Psoas muscle (tissue), 8 donors: ENCODE data around the gene SCAF11. TPM values are rescaled to one million over a fixed set of nuclear protein-coding genes. Genes with fewer than 3 reads are reported as not detected.
A peak's percentile ranks its signal among the peaks of the same experiment; 100 is the strongest.

ENCODE experiments used
- ATAC-seq, 4 donors: fragments of 200-7000 bp; cut with Tn5 transposase; one replicate each; pipeline ENCODE4 v1.9.1; 2020; ENCODE audit warnings: moderate library complexity in 3 of 4, mild to moderate bottlenecking in 2 of 4
- DNase-seq, 2 donors: peaks; one replicate each; pipeline ENCODE4 v3.0.0-alpha.2; 2020
- H3K27ac ChIP-seq: fragments of 200-600 bp; one replicate; pipeline ENCODE4 v1.8.0; 2022
- H3K27me3 ChIP-seq, 3 donors: fragments of 200-600 bp in 1 of 3; one replicate each; pipeline versions ENCODE4 v1.6.1 to v1.8.0; 2013 to 2022; ENCODE audit warnings: low read length in 2 of 3, mild to moderate bottlenecking in 2 of 3, moderate library complexity in 1 of 3; ENCODE audit not compliant: insufficient read depth in 3 of 3
- H3K36me3 ChIP-seq, 2 donors: fragments of 200-600 bp in 1 of 2; one replicate each; pipeline versions ENCODE4 v1.6.1 to v1.8.0; 2013 to 2022; ENCODE audit warnings: low read depth in 1 of 2, mild to moderate bottlenecking in 1 of 2, moderate library complexity in 1 of 2; ENCODE audit not compliant: insufficient read depth in 1 of 2
- H3K4me1 ChIP-seq: fragments of 200-600 bp; one replicate; pipeline ENCODE4 v1.8.0; 2022
- H3K4me3 ChIP-seq: fragments of 200-600 bp; one replicate; pipeline ENCODE4 v1.8.0; 2022; ENCODE audit warnings: mild to moderate bottlenecking
- H3K9me3 ChIP-seq: fragments of 200-600 bp; one replicate; pipeline ENCODE4 v1.8.0; 2022
- CTCF ChIP-seq: fragments of 200-600 bp; IDR thresholded peaks from one replicate; pipeline ENCODE4 v1.8.0; 2022; ENCODE audit warnings: antibody characterized with exemption
- WGBS, 3 donors: extraction: QIAGEN DNeasy Blood & Tissue Kit; methylation state at CpG; one replicate each; pipeline versions ENCODE4 v1.1.6 to v1.1.7; 2013; 5-methylcytosine and 5-hydroxymethylcytosine counted together
- intact Hi-C, 2 donors: fragments of 100-400 bp; cut with DNase I; formaldehyde crosslinking; loops; one replicate each; pipeline versions ENCODE4 v1.11.0 to v1.14.2; 2022
- polyA plus RNA-seq, 3 donors: library from polyadenylated mRNA; stranded (reverse); fragments of 200-250 nt; gene quantifications; one replicate each; pipeline ENCODE4 v1.2.3, GENCODE V29; 2013
- total RNA-seq, 4 donors: library from RNA; stranded (reverse); fragmentation: NEBNext Ultra II Directional in 2 of 4; extraction: Animal tissue kit (Norgen Biotek cat#: 25700) in 2 of 4; gene quantifications; one replicate each; pipeline versions ENCODE4 v1.2.1 to v1.2.4, GENCODE V29; 2021 to 2023
- donor health status: healthy with polysubstance abuse.
- donor health status: DM: no; HTN: no; CAD: no; lungs with moderate emphysema.
- donor health status: Bipolar disorder and iron deficiency.
- donor health status: healthy.
- donor health status: DM: yes; HTN: yes; CAD: no.
- donor health status: DM: no; HTN: no; CAD: no.
- donor health status: DM: no; HTN: no; CAD: no.
- donor health status: DM: yes; HTN: yes; CAD: no.

SCAF11 gene
- total and polyA plus RNA-seq, 7 donors: 28.5 to 90.0 (median 63.5) TPM

GRCh38 chr12:45978108-45978507 lies 12.3 kb downstream of the SCAF11 start:
- Histone ChIP-seq H3K9me3 (no peaks in the 10 kb centered on the region), H3K27me3 (no peaks in the 10 kb centered on the region), H3K4me1 (peaks cover 97% of the 10 kb centered on the region), H3K36me3 (no peaks in the 10 kb centered on the region), H3K27ac (no peak overlapping the region), H3K4me3 (no peak overlapping the region)
- ATAC-seq: no peak
- no peak for TF ChIP-seq CTCF
- no peak for DNase-seq
- WGBS, 3 donors: 74 to 83% (median 79%) methylated on average over 2 of the region's 2 CpGs
- intact Hi-C loops: no loop called here

DNA sequence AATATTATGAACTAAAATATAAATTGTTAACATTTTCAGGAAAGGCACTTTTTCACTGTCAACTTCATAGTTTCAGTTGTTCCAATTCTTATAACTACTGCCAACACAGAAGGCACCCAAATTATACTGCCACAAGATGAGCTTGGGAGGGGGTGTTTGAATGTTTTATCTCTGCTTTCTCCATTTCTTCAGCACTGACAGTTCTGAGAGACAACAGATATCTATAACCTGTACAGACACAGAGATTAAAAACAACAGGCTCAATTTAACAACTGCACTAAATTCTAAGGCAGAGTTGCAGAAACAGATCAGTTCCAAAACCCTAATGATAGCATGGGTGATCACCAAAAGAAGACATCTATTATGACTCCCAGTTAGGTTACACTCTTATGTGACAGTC lies 12.8 kb downstream of the SCAF11 start:
- ATAC-seq: no peak
- no peak for DNase-seq
- Histone ChIP-seq H3K9me3 (no peaks in the 10 kb centered on the region), H3K27ac (no peak overlapping the region), H3K4me1 (peaks cover 93% of the 10 kb centered on the region), H3K27me3 (no peaks in the 10 kb centered on the region), H3K4me3 (no peak overlapping the region), H3K36me3 (no peaks in the 10 kb centered on the region)
- TF ChIP-seq CTCF: no peak
- intact Hi-C loops: no loop called here

- ATAC-seq (peak in 3 of 4 donors; percentile 60 to 76 (median 73)), DNase-seq (no peak)
- intact Hi-C loops: no loop called here
- Histone ChIP-seq H3K27me3 (no peaks in the 10 kb centered on the region), H3K9me3 (no peaks in the 10 kb centered on the region), H3K27ac (peak overlapping the region; percentile 26), H3K4me1 (peaks cover 87% of the 10 kb centered on the region), H3K4me3 (no peak overlapping the region), H3K36me3 (peaks cover 0 to 2% of the 10 kb centered on the region in 2 donors)
- no peak for TF ChIP-seq CTCF
- 74 to 91% (median 75%) methylated on average over 6 of the region's 6 CpGs for WGBS, 3 donors
Measured at GRCh38 chr12:45975506-45975905, 14.9 kb downstream of the SCAF11 start.

DNA sequence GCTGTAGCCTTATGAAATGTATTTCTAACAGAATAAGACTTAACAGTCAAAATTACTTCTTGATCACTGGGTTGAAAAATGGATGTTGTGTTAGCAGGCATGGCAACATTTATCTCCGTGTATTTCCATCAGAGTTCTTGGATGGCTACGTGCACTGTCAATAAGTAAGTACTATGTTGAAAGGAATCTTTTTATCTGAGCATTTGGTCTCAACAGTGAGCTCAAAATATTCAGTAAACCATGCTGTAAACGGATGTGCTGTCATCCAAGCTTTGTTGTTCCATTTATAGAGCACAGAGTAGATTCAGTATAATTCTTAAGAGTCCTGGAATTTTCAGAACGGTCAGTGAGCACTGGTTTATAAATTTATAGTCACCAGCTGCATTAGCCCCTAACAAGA lies 15.5 kb downstream of the SCAF11 start:
- WGBS, 3 donors: 37 to 56% (median 39%) methylated on average over 4 of the region's 4 CpGs
- no peak for TF ChIP-seq CTCF
- Histone ChIP-seq H3K4me1 (peaks cover 81% of the 10 kb centered on the region), H3K36me3 (peaks cover 0 to 2% of the 10 kb centered on the region in 2 donors), H3K27me3 (no peaks in the 10 kb centered on the region), H3K4me3 (no peak overlapping the region), H3K27ac (peak overlapping the region; percentile 26), H3K9me3 (no peaks in the 10 kb centered on the region)
- no peak for DNase-seq
- intact Hi-C loops: no loop called here
- peak in 3 of 4 donors; percentile 23 to 36 (median 33) for ATAC-seq

GRCh38 chr12:45974171-45974719 lies 16.1 kb downstream of the SCAF11 start:
- ATAC-seq (no peak), DNase-seq (no peak)
- H3K9me3 ChIP-seq: no peaks in the 10 kb centered on the region
- no peak overlapping the region for H3K4me3 ChIP-seq
- H3K27me3 ChIP-seq: no peaks in the 10 kb centered on the region
- intact Hi-C loops: no loop called here
- H3K4me1 ChIP-seq: peaks cover 77% of the 10 kb centered on the region
- peak overlapping the region; percentile 26 for H3K27ac ChIP-seq
- peaks cover 0 to 2% of the 10 kb centered on the region in 2 donors for H3K36me3 ChIP-seq
- TF ChIP-seq CTCF: no peak
